Activated CD8-positive, alpha-beta T cell treated with anti-CD3 and anti-CD28 coated beads for 36 hours (primary cell): ENCODE results near the gene GRWD1. TPM values are rescaled to one million over a fixed set of nuclear protein-coding genes. Genes with fewer than 3 reads are reported as not detected.

Experiments
- ATAC-seq: fragments of 200-7000 bp; cut with Tn5 transposase; one replicate; pipeline ENCODE4 v1.10.0; 2021; ENCODE audit warnings: mild to moderate bottlenecking, moderate library complexity
- CTCF ChIA-PET: fragments of 350-600 bp; sonication (Branson Sonifier 250); formaldehyde crosslinking; loops from one replicate; lab custom pipeline; 2021; ENCODE audit warnings: antibody characterized with exemption; lab: Charles Lee
- POLR2A ChIA-PET: fragments of 350-600 bp; sonication (Branson Sonifier 250); formaldehyde crosslinking; loops from one replicate; lab custom pipeline; 2021; ENCODE audit warnings: antibody characterized with exemption; lab: Charles Lee
- DNase-seq: peaks from one replicate; pipeline ENCODE4 v3.0.0-alpha.2; 2020
- H3K27ac Mint-ChIP-seq: one replicate; pipeline ENCODE4 v1.8.0; 2021; ENCODE audit warnings: mild to moderate bottlenecking, mixed read lengths
- H3K27me3 Mint-ChIP-seq: one replicate; pipeline ENCODE4 v1.8.0; 2021; ENCODE audit warnings: mixed read lengths
- H3K36me3 Mint-ChIP-seq: one replicate; pipeline ENCODE4 v1.8.0; 2021; ENCODE audit warnings: low read depth, mixed read lengths
- H3K4me1 Mint-ChIP-seq: one replicate; pipeline ENCODE4 v1.8.0; 2021; ENCODE audit warnings: low read depth, mixed read lengths
- H3K4me3 Mint-ChIP-seq: one replicate; pipeline ENCODE4 v1.8.0; 2021; ENCODE audit warnings: mild to moderate bottlenecking, moderate library complexity, mixed read lengths
- H3K9me3 Mint-ChIP-seq: one replicate; pipeline ENCODE4 v1.8.0; 2021; ENCODE audit warnings: mixed read lengths
- CTCF ChIP-seq: fragments of 200-600 bp; IDR thresholded peaks from one replicate; pipeline ENCODE4 v1.8.0; 2022; ENCODE audit warnings: antibody characterized with exemption, mild to moderate bottlenecking
- intact Hi-C: fragments of 100-400 bp; cut with micrococcal nuclease; formaldehyde crosslinking; loops from one replicate; pipeline ENCODE4 v1.10.0; 2022
- total RNA-seq, 2 experiments: library from RNA; stranded (reverse); gene quantifications; one replicate each; pipeline ENCODE4 v1.2.3, GENCODE V29; 2021

GRWD1 gene
- total RNA-seq, 2 experiments from 2014 or later = 49.4 to 50.1 TPM

GRCh38 chr19:48496959-48497727 is 51.4 kb downstream of the GRWD1 start:
- peaks cover 16% of the 10 kb centered on the region for H3K27me3 Mint-ChIP-seq
- ChIA-PET POLR2A (interaction anchor here (0.5 kb wide), 1 partner anchor 15 kb away, joined by 3 read pairs; no protein-coding TSS in a partner anchor), CTCF (no interaction called here)
- no peaks in the 10 kb centered on the region for H3K9me3 Mint-ChIP-seq
- no peak overlapping the region for H3K4me3 Mint-ChIP-seq
- intact Hi-C loops = no loop called here
- H3K27ac Mint-ChIP-seq = no peak overlapping the region
- no peak for TF ChIP-seq CTCF
- DNase-seq (no peak), ATAC-seq (no peak)
- H3K4me1 Mint-ChIP-seq = peaks cover 23% of the 10 kb centered on the region
- H3K36me3 Mint-ChIP-seq = no peaks in the 10 kb centered on the region

GRCh38 chr19:48497728-48498594 is 52.2 kb downstream of the GRWD1 start:
- POLR2A ChIA-PET = no interaction called here
- Mint-ChIP-seq H3K27me3 (peaks cover 13% of the 10 kb centered on the region), H3K9me3 (no peaks in the 10 kb centered on the region), H3K4me3 (no peak overlapping the region), H3K27ac (no peak overlapping the region), H3K36me3 (no peaks in the 10 kb centered on the region), H3K4me1 (peaks cover 16% of the 10 kb centered on the region)
- DNase-seq (no peak), ATAC-seq (no peak)
- CTCF ChIA-PET = no interaction called here
- intact Hi-C loops = no loop called here
- TF ChIP-seq CTCF = no peak

GRCh38 chr19:48498595-48499311 is 53.0 kb downstream of the GRWD1 start:
- H3K9me3 Mint-ChIP-seq = no peaks in the 10 kb centered on the region
- CTCF ChIA-PET = no interaction called here
- H3K27me3 Mint-ChIP-seq = peaks cover 13% of the 10 kb centered on the region
- TF ChIP-seq CTCF = no peak
- no peaks in the 10 kb centered on the region for H3K36me3 Mint-ChIP-seq
- DNase-seq (no peak), ATAC-seq (no peak)
- intact Hi-C loops = no loop called here
- peaks cover 15% of the 10 kb centered on the region for H3K4me1 Mint-ChIP-seq
- no peak overlapping the region for H3K4me3 Mint-ChIP-seq
- no peak overlapping the region for H3K27ac Mint-ChIP-seq
- POLR2A ChIA-PET = no interaction called here

GRCh38 chr19:48499316-48500090 is 53.7 kb downstream of the GRWD1 start:
- ChIA-PET POLR2A (no interaction called here), CTCF (no interaction called here)
- Mint-ChIP-seq H3K4me1 (peaks cover 12% of the 10 kb centered on the region), H3K9me3 (no peaks in the 10 kb centered on the region), H3K36me3 (no peaks in the 10 kb centered on the region), H3K27me3 (peaks cover 8% of the 10 kb centered on the region), H3K4me3 (no peak overlapping the region), H3K27ac (no peak overlapping the region)
- DNase-seq = no peak
- intact Hi-C loops = no loop called here
- no peak for ATAC-seq
- TF ChIP-seq CTCF = no peak
